G401 (cell line): ENCODE results near the gene VPS13D. TPM values are rescaled to one million over a fixed set of nuclear protein-coding genes. Genes with fewer than 3 reads are reported as not detected.
"Not testable (repeated sequence)": the region's sequence is repeated elsewhere in the genome, so short reads cannot be mapped to it uniquely, and the experiment has no call there.

Experiments
- DNase-seq: peaks from one replicate; pipeline ENCODE4 v3.0.0-alpha.2; 2015; ENCODE audit warnings: low spot score
- in situ Hi-C: cut with HindIII; loops from 2 replicates; pipeline ENCODE4 v1.10.0; 2016; ENCODE audit warnings: low sequenced_read_pairs, mixed read lengths
- total RNA-seq: library from RNA; depleted of rRNA; stranded (reverse); fragments of >200 nt; shearing (Covaris generic); gene quantifications from 2 replicates; pipeline ENCODE4 v1.2.3, GENCODE V29; 2014

Gene VPS13D
- total RNA-seq, 1 experiment from 2014 or later, result 11.4 TPM

DNA sequence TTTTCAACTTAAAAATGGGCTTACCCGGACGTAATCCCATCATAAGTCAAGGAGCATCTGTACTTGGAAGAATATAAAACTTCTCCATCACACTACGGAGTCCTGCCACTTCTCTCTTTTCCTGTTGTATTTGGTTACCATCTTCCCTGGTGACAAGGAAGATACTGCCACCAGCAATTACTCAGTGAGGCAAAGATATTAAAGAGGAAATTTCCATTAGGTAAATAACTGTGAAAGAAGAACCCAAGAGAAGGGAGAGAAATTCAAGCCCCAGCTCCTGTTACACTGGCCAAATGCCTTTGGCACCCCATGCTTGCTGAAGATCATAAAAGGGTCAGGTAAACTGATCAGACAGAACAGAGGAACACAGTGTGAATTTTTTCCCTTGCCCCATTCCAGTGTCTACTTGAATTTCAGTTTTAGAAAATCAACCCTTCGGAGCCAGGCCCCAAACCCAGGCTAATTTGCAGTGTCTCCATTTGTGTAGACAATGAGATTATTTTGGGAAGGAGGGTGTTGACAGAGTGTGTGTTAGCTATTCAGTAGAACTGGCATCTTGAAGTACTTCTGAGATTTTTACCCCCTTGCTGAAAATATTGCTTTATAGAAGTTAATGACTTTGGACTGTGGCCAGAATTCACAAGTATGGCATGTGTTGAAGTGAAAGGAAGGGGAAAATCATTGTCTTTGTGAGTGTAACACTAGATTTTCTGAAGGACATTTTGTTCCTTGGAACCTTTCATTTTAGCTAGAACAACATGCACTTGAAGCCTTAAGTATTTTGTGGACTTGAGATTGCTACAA, 221.1 kb downstream of the VPS13D start:
- no peak for DNase-seq
- in situ Hi-C loops, result no loop called here

DNA sequence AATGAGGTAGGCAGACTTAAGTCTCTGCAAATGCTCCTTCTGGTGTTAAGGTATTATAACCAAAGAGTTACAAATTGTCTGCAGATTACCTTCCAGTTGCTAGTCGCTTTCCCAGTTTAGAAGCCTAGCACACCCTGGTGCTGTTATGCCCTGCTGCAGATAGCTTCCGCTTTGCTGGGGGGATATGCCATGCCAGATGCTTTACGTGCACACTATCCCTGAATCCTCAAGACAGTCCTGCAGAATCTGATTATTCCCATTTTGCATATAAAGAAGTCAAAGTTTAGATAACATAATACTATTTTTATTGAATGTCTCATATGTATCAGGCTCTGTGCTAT, 221.7 kb downstream of the VPS13D start:
- in situ Hi-C loops, result no loop called here
- DNase-seq, result no peak

DNA sequence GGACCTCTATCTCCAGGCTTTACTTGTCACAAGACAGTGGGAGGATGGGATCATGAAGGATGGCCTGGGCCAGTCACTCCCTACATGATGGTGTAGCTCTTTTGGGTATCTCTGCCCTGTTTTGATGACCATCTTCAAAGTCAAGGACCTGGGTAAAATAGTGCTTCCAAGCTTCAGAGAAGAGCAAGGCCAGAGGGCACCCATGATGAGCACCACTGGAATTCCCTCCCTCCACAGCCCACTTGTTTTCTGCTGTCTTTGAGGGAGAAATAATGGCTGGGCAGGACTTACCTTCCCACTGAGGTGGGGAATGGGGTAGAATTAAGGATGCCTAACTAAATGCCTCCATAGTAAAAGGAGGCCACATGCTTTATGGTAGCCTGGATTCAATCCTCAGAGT, 222.4 kb downstream of the VPS13D start:
- no peak for DNase-seq
- in situ Hi-C loops, result no loop called here

DNA sequence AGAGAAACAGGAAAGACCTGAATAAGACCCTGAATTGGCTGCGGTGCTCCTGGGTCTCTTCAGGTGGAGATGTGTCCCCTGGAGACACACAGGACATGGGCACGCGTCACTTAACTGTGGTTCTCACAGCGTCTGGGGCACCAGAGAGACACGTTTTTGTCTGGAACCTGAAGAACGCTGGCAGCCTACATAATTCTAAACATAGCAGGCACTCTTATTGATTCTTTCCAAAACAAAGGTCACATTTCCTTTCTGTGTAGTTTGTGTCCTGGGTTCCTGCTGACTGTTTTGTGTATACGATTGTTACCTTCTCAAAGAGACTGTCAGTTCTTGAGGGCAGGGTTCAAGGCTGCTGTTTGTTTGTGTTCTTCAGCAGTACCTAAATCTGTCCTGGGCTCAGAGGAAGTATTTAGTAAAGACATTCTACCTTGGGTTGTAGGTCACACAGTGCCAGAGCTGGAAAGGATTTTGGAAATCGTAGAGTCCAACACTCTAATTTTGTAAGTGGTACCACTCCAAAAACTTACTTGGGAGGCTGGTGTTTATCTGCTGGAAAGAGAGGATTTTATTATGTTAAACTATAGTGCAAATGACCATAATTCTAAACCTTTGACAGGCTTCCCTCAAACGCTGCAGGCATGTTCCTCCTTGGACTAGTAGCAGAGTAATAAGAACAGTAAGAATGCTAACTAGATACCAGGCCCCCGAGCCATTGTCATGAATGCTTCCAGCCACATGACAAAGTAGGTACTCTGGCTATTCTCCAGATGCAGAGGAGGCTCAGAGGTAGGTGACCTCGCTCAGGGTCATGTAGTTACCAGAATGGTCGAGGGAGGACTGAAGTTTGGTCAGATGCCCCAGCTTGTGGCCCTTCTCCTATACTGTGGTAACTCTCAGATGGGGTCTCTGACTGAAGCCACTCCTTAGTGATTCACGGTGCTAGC, 223.8 kb downstream of the VPS13D start:
- in situ Hi-C loops, result no loop called here
- DNase-seq, result no peak

DNA sequence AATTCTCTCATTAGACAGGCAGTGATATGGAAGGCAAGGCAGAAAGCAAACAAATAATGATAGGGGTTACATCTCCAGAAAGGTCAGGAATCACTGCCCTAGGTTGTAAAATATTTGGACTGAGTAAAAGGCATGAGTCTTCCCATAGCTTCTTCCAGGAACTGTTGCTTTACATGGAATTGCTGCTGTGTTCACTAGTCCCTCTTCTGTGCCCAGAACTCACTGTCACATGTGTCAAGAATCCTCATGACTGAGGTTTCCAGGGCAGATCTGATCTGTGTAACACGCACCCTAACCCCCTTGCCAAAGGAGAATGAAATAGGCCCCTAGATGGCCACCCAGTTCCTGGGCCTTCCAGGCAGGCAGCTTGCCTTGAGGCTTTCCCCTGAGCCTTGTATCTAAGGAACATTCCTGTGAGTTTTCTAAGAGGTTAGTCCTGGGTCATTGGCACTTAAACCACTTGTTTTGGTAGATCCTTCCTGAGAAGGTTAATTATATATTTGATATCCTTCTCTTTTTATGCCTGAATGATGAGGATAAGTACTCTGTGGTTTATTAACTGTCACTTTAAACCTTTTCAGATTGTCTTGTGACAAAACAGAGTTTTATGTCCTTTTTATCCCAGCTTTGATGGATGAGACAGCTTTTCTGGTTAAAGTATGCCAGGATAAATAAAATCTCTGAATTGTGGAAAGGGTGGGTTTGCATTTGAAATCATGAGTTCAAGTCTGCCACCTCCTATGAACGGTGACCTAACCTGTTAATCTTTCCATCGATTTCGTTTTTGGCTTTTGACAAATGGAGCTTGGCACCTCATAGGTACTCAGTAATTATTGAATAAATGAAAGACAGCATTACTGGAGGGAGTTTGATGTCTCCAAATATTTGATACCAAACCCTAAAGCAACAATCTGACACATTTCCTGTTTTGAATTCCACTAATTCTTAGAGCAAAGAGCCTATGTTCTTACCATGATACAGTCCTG, 224.9 kb downstream of the VPS13D start:
- DNase-seq, result no peak
- in situ Hi-C loops, result no loop called here

DNA sequence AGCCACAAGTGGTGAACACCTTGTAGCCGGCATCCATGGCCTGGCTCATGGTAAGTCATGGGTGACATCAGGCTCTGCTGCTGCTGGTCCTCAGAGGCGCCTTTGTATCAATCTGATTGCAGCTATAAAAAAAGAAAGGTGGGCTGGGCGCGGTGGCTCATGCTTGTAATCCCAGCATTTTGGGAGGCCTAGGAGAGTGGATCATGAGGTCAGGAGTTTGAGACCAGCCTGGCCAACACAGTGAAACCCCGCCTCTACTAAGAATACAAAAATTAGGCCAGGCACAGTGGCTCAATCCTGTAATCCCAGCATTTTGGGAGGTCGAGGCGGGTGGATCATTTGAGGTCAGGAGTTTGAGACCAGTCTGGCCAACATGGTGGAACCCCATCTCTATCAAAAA, 226.3 kb downstream of the VPS13D start:
- in situ Hi-C loops, result not testable (repeated sequence)

DNA sequence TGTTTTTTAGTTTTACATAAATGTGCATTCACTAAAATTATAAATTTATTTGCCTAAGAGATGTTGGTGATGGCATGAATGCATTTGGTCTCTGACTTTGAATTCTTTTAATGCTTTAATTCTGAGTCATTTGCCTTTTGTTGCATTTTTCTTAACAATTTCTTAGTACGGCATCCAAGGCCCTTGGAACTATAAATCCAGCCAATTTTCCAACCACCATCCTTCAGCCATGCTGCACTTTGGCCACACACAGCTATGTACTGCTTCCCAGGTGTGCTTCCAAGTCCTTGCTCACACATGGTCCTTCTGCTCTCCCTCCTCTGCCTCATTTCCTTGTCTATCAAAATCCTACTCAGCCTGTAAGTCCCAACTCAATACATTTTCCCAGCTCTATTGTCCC, 227.1 kb downstream of the VPS13D start:
- in situ Hi-C loops, result no loop called here
- DNase-seq, result no peak

More for the DNA sequence above, 226.3 kb downstream of the VPS13D start:
- not testable (repeated sequence) for DNase-seq

DNA sequence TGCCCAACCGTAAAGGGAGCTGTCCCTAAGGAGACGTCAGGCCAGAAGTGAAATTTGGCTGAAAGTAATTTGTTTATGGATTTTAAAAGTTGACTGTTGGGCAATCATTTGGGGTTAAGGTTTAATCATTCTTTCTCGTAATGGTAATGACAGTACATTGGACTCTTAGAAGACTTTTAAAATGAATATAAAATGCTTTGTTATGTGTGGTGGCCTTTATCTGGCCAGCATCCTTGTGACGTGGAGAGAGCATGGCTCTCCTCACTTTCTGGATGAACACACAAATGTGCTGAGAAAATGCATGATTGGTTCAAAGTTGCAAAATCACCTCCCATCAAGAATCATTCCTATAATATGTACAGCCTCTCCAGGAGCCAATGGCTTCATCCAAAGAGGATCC, 227.9 kb downstream of the VPS13D start:
- in situ Hi-C loops, result no loop called here
- no peak for DNase-seq

DNA sequence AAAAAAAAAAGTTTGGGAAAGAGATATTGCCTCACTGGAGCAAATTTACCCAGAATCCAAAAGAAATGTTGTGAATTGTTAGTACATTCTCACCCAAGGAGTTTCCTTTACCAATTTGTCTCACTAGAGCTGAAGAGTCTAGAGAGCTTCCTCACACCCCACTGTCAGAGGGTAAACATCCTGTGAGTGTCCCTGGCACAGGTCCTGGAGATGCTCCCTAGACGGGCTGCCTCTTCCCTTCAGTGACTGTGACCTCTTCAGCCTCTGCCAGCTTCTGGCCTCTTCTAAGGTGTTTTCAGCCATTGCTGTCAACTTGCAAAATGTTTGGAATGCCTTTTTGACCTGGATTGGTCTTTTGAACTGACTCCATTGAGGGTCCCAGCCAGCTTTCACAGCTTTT, 228.7 kb downstream of the VPS13D start:
- in situ Hi-C loops, result no loop called here
- no peak for DNase-seq

DNA sequence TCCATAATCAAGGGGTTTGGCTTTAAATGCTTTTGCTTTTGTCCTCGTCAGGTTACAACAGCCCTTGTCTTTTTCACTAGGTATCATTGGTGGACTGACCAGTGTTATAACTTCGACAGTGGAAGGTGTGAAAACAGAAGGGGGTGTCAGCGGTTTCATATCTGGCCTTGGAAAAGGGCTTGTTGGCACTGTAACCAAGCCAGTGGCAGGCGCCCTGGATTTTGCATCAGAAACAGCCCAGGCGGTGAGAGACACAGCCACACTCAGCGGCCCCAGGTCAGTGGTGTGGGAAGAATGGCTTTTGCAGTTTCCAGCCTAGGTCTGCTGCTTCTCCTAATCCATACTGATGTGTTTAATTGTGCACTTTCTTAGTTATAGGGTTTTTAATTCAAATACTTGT, 230.3 kb downstream of the VPS13D start:
- in situ Hi-C loops, result no loop called here

DNA sequence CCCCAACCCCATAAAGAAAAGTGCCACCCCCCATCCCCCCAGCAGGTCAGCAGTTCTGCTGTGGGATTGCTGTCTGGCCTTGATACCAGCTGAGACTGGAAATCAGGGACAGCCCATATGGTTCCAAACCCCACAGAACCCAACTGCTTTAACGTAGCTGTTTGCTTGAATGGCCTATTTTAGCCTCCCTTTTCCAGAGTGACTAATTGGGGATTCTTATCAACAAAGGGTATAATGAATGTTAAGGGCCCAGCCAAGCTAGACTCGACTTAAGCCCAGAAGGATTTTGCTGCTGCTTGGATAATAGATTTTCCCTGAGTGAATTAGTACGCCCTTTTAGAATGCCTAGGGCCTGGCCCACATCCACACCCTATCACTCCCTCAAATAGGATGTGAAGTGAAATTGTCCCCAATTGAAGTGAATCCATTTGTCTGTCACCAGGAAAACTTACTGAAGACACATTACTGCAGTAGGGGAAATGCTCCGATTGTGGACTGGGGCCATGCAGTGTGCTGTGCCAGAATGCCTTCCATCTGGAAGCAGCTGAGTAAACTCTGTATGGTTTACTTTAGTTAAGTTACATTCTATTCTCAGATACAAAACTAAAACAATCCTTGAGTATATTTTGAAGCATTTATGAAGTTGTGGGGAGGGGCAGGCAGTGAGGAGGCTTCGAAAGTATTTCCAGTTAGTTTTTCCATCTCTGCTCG, 231.2 kb downstream of the VPS13D start:
- no peak for DNase-seq
- in situ Hi-C loops, result no loop called here

More for the DNA sequence above, 230.3 kb downstream of the VPS13D start:
- no peak for DNase-seq

DNA sequence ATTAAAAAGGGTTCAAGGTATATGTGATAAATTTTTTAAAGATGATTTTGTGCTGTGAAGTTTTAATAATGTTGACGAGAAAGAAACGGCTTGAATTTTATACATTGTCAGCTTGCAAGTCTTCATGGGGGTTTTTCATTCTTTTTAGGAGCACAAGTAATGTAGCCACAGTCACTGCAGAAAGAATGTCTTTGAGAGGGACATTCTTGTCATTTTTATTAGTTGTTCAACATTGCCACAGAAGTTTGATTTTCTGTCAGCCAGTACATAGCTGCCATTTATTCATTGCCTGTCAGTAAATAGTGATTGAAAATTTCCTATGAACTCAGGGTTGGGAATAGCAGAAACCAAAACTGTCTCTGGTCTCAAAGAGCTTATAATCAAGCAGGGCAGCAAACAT, 231.9 kb downstream of the VPS13D start:
- no peak for DNase-seq
- in situ Hi-C loops, result no loop called here

DNA sequence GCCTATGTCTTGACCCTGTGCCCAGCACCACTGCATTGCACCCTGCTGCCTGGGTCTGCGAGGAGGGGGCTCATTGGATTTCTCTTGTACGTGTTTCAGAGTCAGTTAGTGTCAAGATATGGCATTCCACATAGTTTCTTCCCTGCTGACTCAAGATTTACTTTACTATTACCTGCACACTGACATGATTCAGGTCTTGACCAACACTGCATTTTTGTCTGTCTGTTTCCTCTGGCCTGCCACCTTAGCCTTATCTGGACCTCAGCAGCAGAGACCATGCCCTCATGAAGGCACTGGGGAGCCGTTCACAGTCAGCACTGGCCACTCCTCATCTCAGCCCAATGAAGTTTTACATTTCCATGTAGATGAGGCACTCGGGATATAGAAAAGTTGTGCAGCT, 232.8 kb downstream of the VPS13D start:
- in situ Hi-C loops, result no loop called here
- DNase-seq, result no peak

DNA sequence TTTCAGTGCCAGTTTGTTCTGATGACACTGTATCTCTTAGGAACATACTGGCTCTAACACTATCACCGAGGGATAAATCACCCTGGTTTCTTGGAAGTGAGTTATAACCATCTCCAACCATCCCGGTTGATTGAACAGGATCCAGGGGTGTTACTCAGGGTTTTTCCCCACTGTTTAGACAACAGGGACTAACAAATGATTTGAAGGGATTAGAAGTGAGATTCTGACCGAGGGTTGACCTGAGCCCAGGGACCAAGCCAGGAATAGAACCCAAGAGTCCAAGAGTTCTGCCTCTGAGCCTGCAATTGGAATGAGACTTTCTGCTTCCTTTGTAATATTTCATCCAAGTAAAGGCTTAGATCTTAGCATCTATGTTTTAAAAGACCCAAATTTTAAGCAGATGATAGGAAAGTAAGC, 234.2 kb downstream of the VPS13D start:
- DNase-seq, result no peak
- in situ Hi-C loops, result no loop called here

DNA sequence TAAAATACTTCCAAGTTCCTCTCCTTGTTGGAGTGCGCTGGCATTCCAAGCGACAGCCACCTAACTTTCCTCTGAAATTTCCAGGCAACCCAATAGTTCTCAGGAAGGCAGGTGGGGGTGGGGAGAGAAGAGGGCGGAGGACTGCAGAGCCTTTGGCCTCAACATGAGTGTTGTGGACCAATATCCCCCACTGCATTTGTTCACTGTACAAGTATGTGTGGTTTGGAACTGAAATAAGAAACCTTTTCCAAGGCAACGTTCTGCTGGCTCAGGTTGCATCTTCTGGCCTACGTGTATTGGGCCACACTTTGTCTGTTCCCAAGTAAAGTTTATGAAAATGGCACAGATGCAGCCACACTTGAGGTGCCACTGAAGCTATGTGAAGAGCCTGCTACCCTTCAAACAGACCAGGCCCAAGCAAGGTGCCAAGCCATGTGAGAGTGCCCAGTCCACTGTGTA, 234.8 kb downstream of the VPS13D start:
- in situ Hi-C loops, result no loop called here
- DNase-seq, result no peak

DNA sequence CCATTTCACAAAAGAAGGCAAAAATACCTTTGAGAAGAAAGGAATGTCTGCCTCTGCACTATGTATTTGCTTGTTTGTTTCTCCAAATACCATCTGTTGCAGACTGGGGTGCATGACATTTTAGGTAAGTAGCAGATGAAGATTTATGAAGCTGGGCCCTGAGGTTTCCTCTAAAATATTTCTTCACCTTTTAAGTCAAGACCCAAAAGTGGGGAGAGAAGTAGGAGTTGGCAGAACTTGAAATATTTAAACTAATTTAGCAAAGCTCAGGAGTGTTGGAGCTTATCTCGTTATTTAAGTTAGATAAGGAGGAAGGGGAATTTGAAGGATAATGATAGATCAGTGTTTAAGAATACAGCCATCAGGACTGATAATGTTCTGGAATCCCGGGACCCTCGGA, 235.3 kb downstream of the VPS13D start:
- in situ Hi-C loops, result no loop called here
- DNase-seq, result no peak

DNA sequence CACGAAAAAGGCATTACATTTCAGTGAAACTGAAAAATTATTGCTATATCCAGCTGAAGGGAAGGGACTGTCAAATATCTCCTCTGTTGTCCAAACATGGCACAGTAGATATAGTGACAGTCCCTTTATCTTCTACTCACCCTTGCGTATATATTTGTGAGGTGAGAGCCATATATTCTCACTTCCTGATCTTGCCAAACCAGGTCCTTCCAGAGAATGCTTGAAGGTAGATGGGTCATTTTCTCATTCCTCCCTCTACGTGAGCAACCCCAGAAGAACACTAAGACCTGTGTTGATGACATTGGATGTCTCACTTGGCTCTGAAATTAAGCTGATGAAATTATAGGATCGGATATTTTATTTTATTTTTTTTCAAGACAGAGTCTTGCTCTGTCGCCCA, 237.0 kb downstream of the VPS13D start:
- DNase-seq, result no peak
- in situ Hi-C loops, result no loop called here

DNA sequence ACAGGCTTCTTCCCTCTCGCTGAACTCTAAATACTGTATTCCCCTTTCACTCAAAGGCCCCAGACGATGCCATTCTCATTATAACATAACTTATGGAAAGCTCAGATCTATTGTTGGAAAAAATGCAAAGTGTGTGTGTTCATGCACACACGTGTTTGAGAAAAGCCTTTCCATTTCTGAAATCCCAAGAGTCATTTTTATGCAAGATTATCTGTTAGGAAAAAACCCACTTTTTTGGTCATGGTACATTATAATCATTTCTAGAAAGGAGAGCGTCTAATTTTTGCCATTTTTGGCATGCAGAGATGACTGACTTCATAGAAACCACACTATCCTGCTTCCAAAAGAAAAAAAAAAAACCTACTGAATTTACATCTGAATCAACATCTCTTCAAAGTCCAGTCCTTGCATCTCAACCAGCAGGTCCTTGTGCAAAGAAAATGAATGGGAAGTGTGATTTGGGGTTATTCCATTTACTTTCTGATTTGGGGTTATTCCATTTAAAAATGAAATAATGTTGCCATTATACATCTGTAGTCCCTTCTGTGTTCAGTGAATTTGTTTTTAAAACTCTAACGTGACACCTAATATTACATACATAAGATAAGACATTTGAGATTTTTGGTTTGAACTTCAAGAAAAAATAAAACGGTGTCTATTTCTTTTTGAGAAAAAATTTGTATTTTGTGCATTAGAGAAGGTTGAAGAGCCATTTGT, 237.9 kb downstream of the VPS13D start:
- in situ Hi-C loops, result no loop called here
- DNase-seq, result no peak
